Heart right ventricle (tissue), 16 donors: ENCODE data around the gene WDR33. TPM values are rescaled to one million over a fixed set of nuclear protein-coding genes. Genes with fewer than 3 reads are reported as not detected.
"Not testable (repeated sequence)": the region's sequence is repeated elsewhere in the genome, so short reads cannot be mapped to it uniquely, and the experiment has no call there.

Experiments used
- ATAC-seq, 8 donors: fragments of 200-7000 bp; cut with Tn5 transposase; one replicate each; pipeline ENCODE4 v1.9.1; 2020; ENCODE audit warnings: mild to moderate bottlenecking in 8 of 8, moderate library complexity in 8 of 8, moderate number of reproducible peaks in 1 of 8
- DNase-seq, 2 donors: peaks; one replicate each; pipeline ENCODE4 v3.0.0-alpha.2; 2020
- H3K27ac ChIP-seq, 10 donors: fragments of 200-600 bp; sonication (generic) in 2 of 10; one replicate each; pipeline versions ENCODE4 v1.5.0 to v1.8.0; 2020 to 2022; ENCODE audit warnings: mild to moderate bottlenecking in 3 of 10
- H3K27me3 ChIP-seq, 7 donors: fragments of 200-600 bp; one replicate each; pipeline ENCODE4 v1.8.0; 2021 to 2022; ENCODE audit warnings: mild to moderate bottlenecking in 2 of 7
- H3K36me3 ChIP-seq, 9 donors: fragments of 200-600 bp; sonication (generic) in 1 of 9; one replicate each; pipeline versions ENCODE4 v1.5.0 to v1.8.0; 2020 to 2022; ENCODE audit warnings: mild to moderate bottlenecking in 2 of 9
- H3K4me1 ChIP-seq, 9 donors: fragments of 200-600 bp; sonication (generic) in 1 of 9; one replicate each; pipeline versions ENCODE4 v1.5.0 to v1.8.0; 2020 to 2022; ENCODE audit warnings: mild to moderate bottlenecking in 4 of 9
- H3K4me3 ChIP-seq, 10 donors: fragments of 200-600 bp; sonication (generic) in 2 of 10; one replicate each; pipeline versions ENCODE4 v1.5.0 to v1.8.0; 2020 to 2022; ENCODE audit warnings: mild to moderate bottlenecking in 7 of 10, moderate library complexity in 2 of 10
- H3K9me3 ChIP-seq, 11 donors: fragments of 200-600 bp in 10 of 11; sonication (generic) in 2 of 11; one replicate each; pipeline versions ENCODE4 v1.5.0 to v1.8.0; 2013 to 2022; ENCODE audit warnings: mild to moderate bottlenecking in 2 of 11, control low read depth in 1 of 11, moderate library complexity in 1 of 11
- WGBS, 2 donors: extraction: QIAGEN DNeasy Blood & Tissue Kit; methylation state at CpG; one replicate each; pipeline ENCODE4 v1.1.7; 2013; ENCODE audit warnings: inconsistent platforms in 1 of 2; 5-methylcytosine and 5-hydroxymethylcytosine counted together
- intact Hi-C, 10 donors: fragments of 100-400 bp; cut with DNase I; formaldehyde crosslinking; loops; one replicate each; pipeline versions ENCODE4 v1.11.1 to v1.14.2; 2022
- polyA plus RNA-seq, 2 donors: library from polyadenylated mRNA; stranded (reverse); fragments of 200-250 nt; gene quantifications; one replicate each; pipeline ENCODE4 v1.2.3, GENCODE V29; 2013
- total RNA-seq, 10 donors: library from RNA; stranded (reverse); fragmentation: NEBNext Ultra II Directional in 3 of 10; extraction: Animal tissue kit (Norgen Biotek cat#: 25700) in 3 of 10; gene quantifications; one replicate each; pipeline versions ENCODE4 v1.2.1 to v1.2.4, GENCODE V29; 2021 to 2023
- TF ChIP-seq, protein P1 (sequence below), 9 donors: fragments of 200-600 bp; sonication (generic) in 2 of 9; IDR thresholded peaks; one replicate each; pipeline versions ENCODE4 v1.5.0 to v1.8.0; 2021 to 2022; ENCODE audit warnings: antibody characterized with exemption in 9 of 9, mild to moderate bottlenecking in 5 of 9, moderate library complexity in 1 of 9
- donor health status: Arrhythmogenic right ventricular cardiomyopathy.
- donor health status: ischemic (EF 13 %, LVEDD 7.1; RV severe dilation, severe dysfunction).
- donor health status: healthy with polysubstance abuse.
- donor health status: DM: no; HTN: yes; CAD: no.
- donor health status: DM: no; HTN: no; CAD: no.
- donor health status: ischemic (EF 25% LVEDD 6.9; RV normal size, moderate dysfunction).
- donor health status: ischemic (EF 25% LVEDD 5.7; RV mildly dilated, moderate dysfunction).
- donor health status: healthy.
- donor health status: DM: yes; HTN: yes; CAD: no.
- donor health status: Ischemic cardiomyopathy.
- donor health status: ischemic (EF 35%, LVEDD 5.7; RV mildly dilated, moderate dysfunction).
- donor health status: nonischemic (EF 11% LVEDD 7.7; RV severe dilation, severe dysfunction).
- donor health status: DM: yes; HTN: yes; CAD: no.
- donor health status: PGD.
- donor health status: ischemic (EF 29% LVEDD 5.4; RV normal size, mild dysfunction).
- donor health status: nonischemic (EF 23%, LVEDD 6.1; RV moderate dilation, normal function).

The WDR33 gene
- total and polyA plus RNA-seq, 12 donors, result 10.5 to 47.6 (median 42.1) TPM

- H3K4me1 ChIP-seq, result peaks cover 0 to 66% (median 35%) of the 10 kb centered on the region in 9 donors
- DNase-seq (no peak), ATAC-seq (no peak)
- WGBS, 2 donors, result 78 to 94% methylated on average over 3 of the region's 3 CpGs
- H3K36me3 ChIP-seq, result peaks cover 0 to 20% (median 0%) of the 10 kb centered on the region in 9 donors
- no peak overlapping the region for H3K4me3 ChIP-seq
- intact Hi-C loops, result loop anchor here in 2 of 10 donors (10.0 kb wide), 1 partner anchor 95 kb away; the partner anchor contains the start of gene SFT2D3 (in 2 of the 2)
- TF ChIP-seq, protein P1, sequence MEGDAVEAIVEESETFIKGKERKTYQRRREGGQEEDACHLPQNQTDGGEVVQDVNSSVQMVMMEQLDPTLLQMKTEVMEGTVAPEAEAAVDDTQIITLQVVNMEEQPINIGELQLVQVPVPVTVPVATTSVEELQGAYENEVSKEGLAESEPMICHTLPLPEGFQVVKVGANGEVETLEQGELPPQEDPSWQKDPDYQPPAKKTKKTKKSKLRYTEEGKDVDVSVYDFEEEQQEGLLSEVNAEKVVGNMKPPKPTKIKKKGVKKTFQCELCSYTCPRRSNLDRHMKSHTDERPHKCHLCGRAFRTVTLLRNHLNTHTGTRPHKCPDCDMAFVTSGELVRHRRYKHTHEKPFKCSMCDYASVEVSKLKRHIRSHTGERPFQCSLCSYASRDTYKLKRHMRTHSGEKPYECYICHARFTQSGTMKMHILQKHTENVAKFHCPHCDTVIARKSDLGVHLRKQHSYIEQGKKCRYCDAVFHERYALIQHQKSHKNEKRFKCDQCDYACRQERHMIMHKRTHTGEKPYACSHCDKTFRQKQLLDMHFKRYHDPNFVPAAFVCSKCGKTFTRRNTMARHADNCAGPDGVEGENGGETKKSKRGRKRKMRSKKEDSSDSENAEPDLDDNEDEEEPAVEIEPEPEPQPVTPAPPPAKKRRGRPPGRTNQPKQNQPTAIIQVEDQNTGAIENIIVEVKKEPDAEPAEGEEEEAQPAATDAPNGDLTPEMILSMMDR (IDR thresholded peaks at IDR 0.05), result no peak
- no peak overlapping the region for H3K27ac ChIP-seq
- no peaks in the 10 kb centered on the region for H3K9me3 ChIP-seq
- no peaks in the 10 kb centered on the region for H3K27me3 ChIP-seq
Measured at GRCh38 chr2:127799926-127800325, 11.0 kb downstream of the WDR33 start.

- H3K36me3 ChIP-seq, result peaks cover 0 to 20% (median 0%) of the 10 kb centered on the region in 9 donors
- TF ChIP-seq, protein P1 (IDR thresholded peaks at IDR 0.05), result no peak
- H3K4me1 ChIP-seq, result peaks cover 0 to 59% (median 40%) of the 10 kb centered on the region in 9 donors
- no peak overlapping the region for H3K4me3 ChIP-seq
- ATAC-seq, result no peak
- no peak for DNase-seq
- no peaks in the 10 kb centered on the region for H3K27me3 ChIP-seq
- no peak overlapping the region for H3K27ac ChIP-seq
- WGBS, 2 donors, result 75 to 88% methylated on average over 2 of the region's 2 CpGs
- H3K9me3 ChIP-seq, result no peaks in the 10 kb centered on the region
- intact Hi-C loops, result no loop called here
Measured at GRCh38 chr2:127796389-127796788, 14.6 kb downstream of the WDR33 start.

DNA sequence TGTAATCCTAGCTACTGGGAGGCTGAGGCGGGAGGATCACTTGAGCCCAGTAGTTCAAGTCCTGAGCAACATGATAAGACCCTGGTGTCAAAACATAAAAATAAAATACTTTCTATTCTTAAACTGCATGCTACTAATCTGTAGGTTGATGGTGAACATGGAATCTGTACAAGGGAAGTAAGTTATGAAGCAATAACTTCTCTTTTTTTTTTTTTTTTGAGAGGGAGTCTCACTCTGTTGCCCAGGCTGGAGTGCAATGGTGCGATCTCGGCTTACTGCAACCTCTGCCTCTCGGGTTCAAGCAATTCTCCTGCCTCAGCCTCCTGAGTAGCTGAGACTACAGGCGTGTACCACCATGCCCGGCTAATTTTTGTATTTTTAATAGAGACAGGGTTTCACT lies 16.1 kb downstream of the WDR33 start:
- H3K27me3 ChIP-seq, intact Hi-C loops, DNase-seq, H3K4me3 ChIP-seq, H3K27ac ChIP-seq, H3K9me3 ChIP-seq: not testable (repeated sequence)
- 92 to 96% methylated on average over 6 of the region's 6 CpGs for WGBS, 2 donors
- Histone ChIP-seq H3K36me3 (peaks cover 0 to 12% (median 0%) of the 10 kb centered on the region in 9 donors), H3K4me1 (peaks cover 0 to 60% (median 41%) of the 10 kb centered on the region in 9 donors)
- peak in 2 of 8 donors; percentile 16 to 45 for ATAC-seq

GRCh38 chr2:127792805-127793204 lies 18.2 kb downstream of the WDR33 start:
- ATAC-seq, result no peak
- Histone ChIP-seq H3K36me3 (peaks cover 0 to 6% (median 0%) of the 10 kb centered on the region in 9 donors), H3K27me3 (no peaks in the 10 kb centered on the region), H3K4me3 (no peak overlapping the region), H3K4me1 (peaks cover 0 to 47% (median 20%) of the 10 kb centered on the region in 9 donors), H3K27ac (no peak overlapping the region), H3K9me3 (no peaks in the 10 kb centered on the region)
- DNase-seq, result no peak
- 89% methylated on average over 4 of the region's 4 CpGs for WGBS, 2 donors
- intact Hi-C loops, result no loop called here
- TF ChIP-seq, protein P1 (IDR thresholded peaks at IDR 0.05), result no peak

DNA sequence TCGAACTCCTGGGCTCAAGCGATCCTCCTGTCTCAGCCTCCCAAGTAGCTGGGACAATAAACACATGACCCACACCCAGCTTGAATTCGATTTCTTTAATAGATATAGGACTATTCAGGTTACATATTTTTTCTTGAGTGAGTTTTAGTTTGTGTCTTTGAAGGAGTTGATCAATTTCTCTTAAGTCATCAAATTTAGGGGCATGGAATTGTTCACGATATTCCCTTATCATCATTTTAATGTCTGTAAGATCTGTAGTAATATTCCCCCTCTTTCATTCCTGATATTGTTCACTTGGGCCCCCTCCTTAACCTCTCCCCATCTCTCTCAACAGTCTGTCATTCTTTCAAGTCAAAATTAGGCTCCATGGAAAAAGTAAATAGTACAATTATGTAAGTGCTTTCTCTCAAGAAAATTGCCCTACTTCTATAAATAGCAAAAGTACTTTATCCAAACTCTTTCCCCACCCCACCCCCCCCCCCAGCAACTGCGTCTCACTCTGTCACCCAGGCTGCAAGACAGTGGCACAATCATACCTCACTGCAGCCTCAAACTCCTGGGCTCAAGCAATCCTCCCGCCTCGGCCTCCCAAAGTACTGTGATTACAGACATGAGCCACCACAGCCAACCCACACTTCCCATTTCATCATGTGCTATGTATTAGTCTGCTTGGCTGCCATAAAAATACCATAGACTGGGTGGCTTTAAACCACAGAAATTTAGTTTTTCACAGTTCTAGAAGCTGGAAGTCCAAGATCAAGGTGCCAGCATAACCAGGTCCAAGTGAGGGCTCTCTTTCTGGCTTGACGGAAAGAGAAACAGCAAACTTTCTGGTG lies 20.1 kb downstream of the WDR33 start:
- Histone ChIP-seq H3K9me3 (no peaks in the 10 kb centered on the region), H3K36me3 (peaks cover 0 to 8% (median 0%) of the 10 kb centered on the region in 9 donors), H3K27me3 (no peaks in the 10 kb centered on the region), H3K27ac (no peak overlapping the region), H3K4me1 (peaks cover 0 to 33% (median 14%) of the 10 kb centered on the region in 9 donors), H3K4me3 (no peak overlapping the region)
- DNase-seq (no peak), ATAC-seq (peak in 1 of 8 donors; percentile 41)
- WGBS, 2 donors, result 88 to 91% methylated on average over 8 of the region's 8 CpGs
- TF ChIP-seq, protein P1 (IDR thresholded peaks at IDR 0.05), result no peak
- intact Hi-C loops, result no loop called here
